Calu3 (cell line): Measurements from ENCODE around the gene SLC22A4. TPM values are rescaled to one million over a fixed set of nuclear protein-coding genes. Genes with fewer than 3 reads are reported as not detected.

Experiments used
- BruUV-seq: library from RNA; stranded (reverse); fragments of 400-500 nt; replicated peaks from 2 replicates; lab custom pipeline; 2021; lab: Mats Ljungman, UMichigan
- CTCF ChIA-PET: fragments of 300-600 bp; sonication (Branson Sonifier 250); formaldehyde crosslinking; loops from one replicate; lab custom pipeline; 2022; ENCODE audit warnings: antibody characterized with exemption; lab: Charles Lee
- DNase-seq: peaks from one replicate; pipeline ENCODE4 v3.0.0; 2022
- H3K27ac Mint-ChIP-seq: one replicate; pipeline ENCODE4 v1.8.0; 2022; ENCODE audit warnings: mixed read lengths; ENCODE audit not compliant: unreplicated experiment
- H3K27me3 Mint-ChIP-seq: one replicate; pipeline ENCODE4 v1.8.0; 2022; ENCODE audit warnings: mixed read lengths; ENCODE audit not compliant: unreplicated experiment
- H3K36me3 Mint-ChIP-seq: one replicate; pipeline ENCODE4 v1.8.0; 2022; ENCODE audit warnings: mild to moderate bottlenecking, moderate library complexity, mixed read lengths; ENCODE audit not compliant: insufficient read depth, unreplicated experiment
- H3K4me1 Mint-ChIP-seq: one replicate; pipeline ENCODE4 v1.8.0; 2022; ENCODE audit warnings: mild to moderate bottlenecking, low read depth, mixed read lengths; ENCODE audit not compliant: unreplicated experiment
- H3K4me3 Mint-ChIP-seq: one replicate; pipeline ENCODE4 v1.8.0; 2022; ENCODE audit warnings: mild to moderate bottlenecking, low read depth, moderate library complexity, mixed read lengths; ENCODE audit not compliant: unreplicated experiment
- H3K9me3 Mint-ChIP-seq: one replicate; pipeline ENCODE4 v1.8.0; 2022; ENCODE audit warnings: low read depth, mixed read lengths; ENCODE audit not compliant: unreplicated experiment
- intact Hi-C: fragments of 100-400 bp; cut with micrococcal nuclease; formaldehyde crosslinking; loops from one replicate; pipeline ENCODE4 v1.10.0; 2022; ENCODE audit not compliant: unreplicated experiment
- total RNA-seq: library from RNA; stranded (reverse); gene quantifications from 2 replicates; pipeline ENCODE4 v1.2.3, GENCODE V29; 2022
- TF ChIP-seq, protein P1 (sequence below): fragments of 200-600 bp; IDR thresholded peaks from one replicate; pipeline ENCODE4 v1.8.0; 2022; ENCODE audit warnings: antibody characterized with exemption; ENCODE audit not compliant: unreplicated experiment

Gene SLC22A4
- total RNA-seq, 1 experiment from 2014 or later: 3.1 TPM

DNA sequence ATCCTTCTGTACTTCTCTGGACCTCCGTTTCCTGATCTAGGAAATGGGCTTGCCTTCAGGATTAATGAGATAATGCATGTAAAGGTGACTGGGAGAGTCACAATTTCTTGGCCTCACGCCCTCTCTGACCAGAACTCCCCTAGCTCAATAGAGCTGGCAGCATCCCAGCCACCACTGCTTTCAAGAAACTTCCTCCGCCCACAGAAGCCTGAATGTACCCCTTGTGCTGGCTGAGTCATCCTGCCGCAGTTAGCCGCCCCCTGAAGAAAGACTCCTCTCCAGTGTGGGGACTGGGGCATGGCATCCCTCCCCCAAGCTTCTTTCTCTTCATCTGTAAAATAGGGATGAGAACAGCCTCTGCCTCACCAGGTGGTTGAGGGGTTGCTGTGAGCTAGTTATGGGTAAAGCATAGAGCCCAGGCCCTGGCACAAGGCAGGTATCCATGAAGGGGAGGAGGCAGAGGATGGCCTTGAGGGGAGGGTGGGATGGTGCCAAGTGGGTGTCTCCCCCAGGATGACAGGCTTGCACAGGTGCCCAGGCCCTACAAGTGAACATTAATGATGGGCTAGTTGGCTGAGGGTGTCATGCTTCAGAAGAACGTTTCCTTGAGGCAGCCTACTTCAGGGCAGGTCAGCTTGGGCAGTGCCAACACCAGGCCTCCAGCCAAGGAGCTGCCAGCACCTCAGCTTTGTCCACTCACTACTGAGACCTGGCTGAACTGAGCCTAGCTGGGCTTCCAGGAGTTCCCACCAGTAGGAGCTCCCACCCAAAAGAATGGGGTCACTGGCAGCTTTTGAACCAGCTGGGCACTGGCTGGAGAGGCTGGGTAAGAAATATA lies 33.3 kb upstream of the SLC22A4 start:
- DNase-seq: peak; percentile 81
- intact Hi-C loops: no loop called here
- no TSS peak for BruUV-seq
- TF ChIP-seq, protein P1, sequence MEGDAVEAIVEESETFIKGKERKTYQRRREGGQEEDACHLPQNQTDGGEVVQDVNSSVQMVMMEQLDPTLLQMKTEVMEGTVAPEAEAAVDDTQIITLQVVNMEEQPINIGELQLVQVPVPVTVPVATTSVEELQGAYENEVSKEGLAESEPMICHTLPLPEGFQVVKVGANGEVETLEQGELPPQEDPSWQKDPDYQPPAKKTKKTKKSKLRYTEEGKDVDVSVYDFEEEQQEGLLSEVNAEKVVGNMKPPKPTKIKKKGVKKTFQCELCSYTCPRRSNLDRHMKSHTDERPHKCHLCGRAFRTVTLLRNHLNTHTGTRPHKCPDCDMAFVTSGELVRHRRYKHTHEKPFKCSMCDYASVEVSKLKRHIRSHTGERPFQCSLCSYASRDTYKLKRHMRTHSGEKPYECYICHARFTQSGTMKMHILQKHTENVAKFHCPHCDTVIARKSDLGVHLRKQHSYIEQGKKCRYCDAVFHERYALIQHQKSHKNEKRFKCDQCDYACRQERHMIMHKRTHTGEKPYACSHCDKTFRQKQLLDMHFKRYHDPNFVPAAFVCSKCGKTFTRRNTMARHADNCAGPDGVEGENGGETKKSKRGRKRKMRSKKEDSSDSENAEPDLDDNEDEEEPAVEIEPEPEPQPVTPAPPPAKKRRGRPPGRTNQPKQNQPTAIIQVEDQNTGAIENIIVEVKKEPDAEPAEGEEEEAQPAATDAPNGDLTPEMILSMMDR: no peak
- CTCF ChIA-PET: interaction anchor here (0.5 to 3.4 kb wide), 7 partner anchors 18 to 235 kb away, joined by 3 to 21 read pairs (median 4); partner anchors contain the start of genes P4HA2 and SLC22A4
- H3K9me3 Mint-ChIP-seq: no peaks in the 10 kb centered on the region
- no peaks in the 10 kb centered on the region for H3K27me3 Mint-ChIP-seq
- peaks cover 29% of the 10 kb centered on the region for H3K36me3 Mint-ChIP-seq
- H3K4me3 Mint-ChIP-seq: peak overlapping the region; percentile 42
- H3K4me1 Mint-ChIP-seq: peaks cover 49% of the 10 kb centered on the region
- peak overlapping the region; percentile 61 for H3K27ac Mint-ChIP-seq

DNA sequence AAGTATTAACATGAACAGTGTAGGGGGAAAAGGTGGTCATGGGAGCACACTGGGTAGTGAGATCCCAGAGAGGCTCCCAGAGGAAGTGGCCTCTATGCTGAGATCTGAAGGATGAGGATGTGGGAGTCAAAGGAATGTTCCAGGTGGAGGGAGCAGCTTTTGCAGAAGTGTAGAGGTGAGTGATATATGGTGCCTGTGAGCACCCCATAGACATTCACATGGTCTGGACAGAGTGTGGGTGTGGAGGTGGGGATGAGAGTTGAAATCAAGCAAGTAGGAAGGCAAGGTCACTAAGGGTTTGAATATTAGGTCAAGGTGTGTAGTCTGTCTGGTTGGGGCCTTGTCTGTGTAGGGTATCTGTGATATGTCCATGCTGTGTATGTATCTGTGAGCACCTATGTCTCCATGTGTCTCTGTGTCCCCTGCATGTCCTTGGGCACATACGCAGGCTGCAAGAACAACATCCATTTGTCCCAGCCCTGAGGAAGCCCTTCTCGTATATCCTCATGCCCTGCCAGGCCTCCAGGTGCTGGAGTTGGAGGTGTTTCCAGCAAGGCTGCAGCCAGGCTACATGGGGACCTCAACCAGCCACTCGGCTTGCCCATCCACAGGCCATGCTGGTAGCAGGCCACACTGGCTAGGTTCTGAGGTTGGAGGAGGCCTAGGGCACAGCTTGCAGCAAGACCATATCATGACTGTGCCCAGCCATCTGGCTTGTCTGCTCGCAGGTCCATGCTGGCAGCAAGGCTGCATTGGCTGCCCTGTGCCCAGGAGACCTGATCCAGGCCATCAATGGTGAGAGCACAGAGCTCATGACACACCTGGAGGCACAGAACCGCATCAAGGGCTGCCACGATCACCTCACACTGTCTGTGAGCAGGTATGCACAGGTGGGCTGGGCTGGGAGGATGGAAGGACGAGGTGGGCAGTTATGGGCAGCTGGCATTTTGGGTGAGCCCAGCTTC lies 32.0 kb upstream of the SLC22A4 start:
- no peak for DNase-seq
- no peak overlapping the region for H3K4me3 Mint-ChIP-seq
- H3K36me3 Mint-ChIP-seq: peaks cover 26% of the 10 kb centered on the region
- CTCF ChIA-PET: interaction anchor here (0.5 to 3.4 kb wide), 3 partner anchors 24 to 109 kb away, joined by 4 to 21 read pairs (median 7); partner anchors contain the start of gene SLC22A4
- intact Hi-C loops: no loop called here
- BruUV-seq: no TSS peak
- TF ChIP-seq, protein P1: no peak
- no peak overlapping the region for H3K27ac Mint-ChIP-seq
- H3K27me3 Mint-ChIP-seq: no peaks in the 10 kb centered on the region
- H3K9me3 Mint-ChIP-seq: no peaks in the 10 kb centered on the region
- peaks cover 57% of the 10 kb centered on the region for H3K4me1 Mint-ChIP-seq

DNA sequence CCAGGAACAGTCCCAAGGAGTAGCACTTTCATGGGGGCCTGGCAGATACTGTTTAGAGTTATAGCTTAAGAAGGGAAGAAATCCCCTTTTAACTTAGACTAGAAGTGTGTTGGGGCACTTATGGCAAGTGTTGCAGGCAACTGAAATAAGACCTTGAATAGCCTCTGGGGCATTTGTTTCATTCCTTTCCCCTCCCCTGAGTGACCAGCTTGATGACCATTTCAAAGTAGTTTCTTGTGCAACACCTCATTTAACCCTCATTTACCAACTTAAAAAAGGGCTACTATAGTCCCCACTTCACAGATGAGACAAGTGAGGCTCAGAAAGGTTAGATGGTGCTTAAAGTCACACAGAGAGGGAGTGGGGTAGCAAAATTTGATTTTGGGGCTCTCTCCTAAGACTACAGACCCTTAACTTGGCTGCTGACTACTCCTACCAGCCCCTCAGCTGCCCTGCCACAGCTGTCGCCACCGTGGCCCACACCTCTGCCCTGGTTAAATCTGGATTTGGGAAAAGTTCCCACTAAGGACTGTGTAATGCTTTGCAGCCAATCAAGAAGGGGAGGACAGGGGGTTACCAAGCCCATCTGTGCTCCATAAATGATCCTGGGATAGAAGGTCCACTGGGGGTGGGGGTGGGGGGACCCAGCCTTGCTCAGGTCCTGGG lies 31.2 kb upstream of the SLC22A4 start:
- no peaks in the 10 kb centered on the region for H3K27me3 Mint-ChIP-seq
- intact Hi-C loops: no loop called here
- CTCF ChIA-PET: interaction anchor here (1.6 kb wide), 1 partner anchor 31 kb away, joined by 7 read pairs; the partner anchor contains the start of gene SLC22A4
- peaks cover 21% of the 10 kb centered on the region for H3K36me3 Mint-ChIP-seq
- no TSS peak for BruUV-seq
- H3K27ac Mint-ChIP-seq: no peak overlapping the region
- peaks cover 65% of the 10 kb centered on the region for H3K4me1 Mint-ChIP-seq
- TF ChIP-seq, protein P1: no peak
- H3K9me3 Mint-ChIP-seq: no peaks in the 10 kb centered on the region
- no peak overlapping the region for H3K4me3 Mint-ChIP-seq
- DNase-seq: no peak
